ENCODE data around the gene SPR. TPM values are rescaled to one million over a fixed set of nuclear protein-coding genes. Genes with fewer than 3 reads are reported as not detected.
A peak's percentile ranks its signal among the peaks of the same experiment; 100 is the strongest.

The SPR gene
- total and polyA plus RNA-seq, 9 of the 15 experiments (the other 6 are each of a cell fraction or from before 2014, with no cell fraction given) = 7.7 to 38.3 (median 26.3) TPM

- TF ChIP-seq MTA2 (IDR thresholded peaks at IDR 0.05; ENCODE audit: low read depth) = no peak
- no peak for TF ChIP-seq ZNF23 (CRISPR knock-in tag; IDR thresholded peaks at IDR 0.05)
- TF ChIP-seq ZNF184 (CRISPR knock-in tag; IDR thresholded peaks at IDR 0.05) = no peak
- TF ChIP-seq, protein P1, sequence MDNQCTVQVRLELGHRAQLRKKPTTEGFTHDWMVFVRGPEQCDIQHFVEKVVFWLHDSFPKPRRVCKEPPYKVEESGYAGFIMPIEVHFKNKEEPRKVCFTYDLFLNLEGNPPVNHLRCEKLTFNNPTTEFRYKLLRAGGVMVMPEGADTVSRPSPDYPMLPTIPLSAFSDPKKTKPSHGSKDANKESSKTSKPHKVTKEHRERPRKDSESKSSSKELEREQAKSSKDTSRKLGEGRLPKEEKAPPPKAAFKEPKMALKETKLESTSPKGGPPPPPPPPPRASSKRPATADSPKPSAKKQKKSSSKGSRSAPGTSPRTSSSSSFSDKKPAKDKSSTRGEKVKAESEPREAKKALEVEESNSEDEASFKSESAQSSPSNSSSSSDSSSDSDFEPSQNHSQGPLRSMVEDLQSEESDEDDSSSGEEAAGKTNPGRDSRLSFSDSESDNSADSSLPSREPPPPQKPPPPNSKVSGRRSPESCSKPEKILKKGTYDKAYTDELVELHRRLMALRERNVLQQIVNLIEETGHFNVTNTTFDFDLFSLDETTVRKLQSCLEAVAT (IDR thresholded peaks at IDR 0.05) = no peak
- no peak for TF ChIP-seq MCM3 (IDR thresholded peaks at IDR 0.05)
- no peak for TF ChIP-seq MLX (CRISPR knock-in tag; conservative IDR thresholded peaks at IDR 0.05)
- no peak for TF ChIP-seq CGGBP1 (CRISPR knock-in tag; IDR thresholded peaks at IDR 0.05)
- TF ChIP-seq ZNF655 (CRISPR knock-in tag; IDR thresholded peaks at IDR 0.05) = no peak
- TF ChIP-seq, protein P2, sequence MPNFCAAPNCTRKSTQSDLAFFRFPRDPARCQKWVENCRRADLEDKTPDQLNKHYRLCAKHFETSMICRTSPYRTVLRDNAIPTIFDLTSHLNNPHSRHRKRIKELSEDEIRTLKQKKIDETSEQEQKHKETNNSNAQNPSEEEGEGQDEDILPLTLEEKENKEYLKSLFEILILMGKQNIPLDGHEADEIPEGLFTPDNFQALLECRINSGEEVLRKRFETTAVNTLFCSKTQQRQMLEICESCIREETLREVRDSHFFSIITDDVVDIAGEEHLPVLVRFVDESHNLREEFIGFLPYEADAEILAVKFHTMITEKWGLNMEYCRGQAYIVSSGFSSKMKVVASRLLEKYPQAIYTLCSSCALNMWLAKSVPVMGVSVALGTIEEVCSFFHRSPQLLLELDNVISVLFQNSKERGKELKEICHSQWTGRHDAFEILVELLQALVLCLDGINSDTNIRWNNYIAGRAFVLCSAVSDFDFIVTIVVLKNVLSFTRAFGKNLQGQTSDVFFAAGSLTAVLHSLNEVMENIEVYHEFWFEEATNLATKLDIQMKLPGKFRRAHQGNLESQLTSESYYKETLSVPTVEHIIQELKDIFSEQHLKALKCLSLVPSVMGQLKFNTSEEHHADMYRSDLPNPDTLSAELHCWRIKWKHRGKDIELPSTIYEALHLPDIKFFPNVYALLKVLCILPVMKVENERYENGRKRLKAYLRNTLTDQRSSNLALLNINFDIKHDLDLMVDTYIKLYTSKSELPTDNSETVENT (CRISPR knock-in tag; IDR thresholded peaks at IDR 0.05) = no peak
- TF ChIP-seq HOMEZ (CRISPR knock-in tag; IDR thresholded peaks at IDR 0.05) = no peak
- peak in 1 of 2 experiments; percentile 61; a peak in 1 of 4 replicates for TF ChIP-seq RCOR1 (IDR thresholded peaks at IDR 0.05; ENCODE audit: borderline replicate concordance in 1 of 2, low read depth in 2 of 2, low read length in 2 of 2)
- TF ChIP-seq, protein P3, sequence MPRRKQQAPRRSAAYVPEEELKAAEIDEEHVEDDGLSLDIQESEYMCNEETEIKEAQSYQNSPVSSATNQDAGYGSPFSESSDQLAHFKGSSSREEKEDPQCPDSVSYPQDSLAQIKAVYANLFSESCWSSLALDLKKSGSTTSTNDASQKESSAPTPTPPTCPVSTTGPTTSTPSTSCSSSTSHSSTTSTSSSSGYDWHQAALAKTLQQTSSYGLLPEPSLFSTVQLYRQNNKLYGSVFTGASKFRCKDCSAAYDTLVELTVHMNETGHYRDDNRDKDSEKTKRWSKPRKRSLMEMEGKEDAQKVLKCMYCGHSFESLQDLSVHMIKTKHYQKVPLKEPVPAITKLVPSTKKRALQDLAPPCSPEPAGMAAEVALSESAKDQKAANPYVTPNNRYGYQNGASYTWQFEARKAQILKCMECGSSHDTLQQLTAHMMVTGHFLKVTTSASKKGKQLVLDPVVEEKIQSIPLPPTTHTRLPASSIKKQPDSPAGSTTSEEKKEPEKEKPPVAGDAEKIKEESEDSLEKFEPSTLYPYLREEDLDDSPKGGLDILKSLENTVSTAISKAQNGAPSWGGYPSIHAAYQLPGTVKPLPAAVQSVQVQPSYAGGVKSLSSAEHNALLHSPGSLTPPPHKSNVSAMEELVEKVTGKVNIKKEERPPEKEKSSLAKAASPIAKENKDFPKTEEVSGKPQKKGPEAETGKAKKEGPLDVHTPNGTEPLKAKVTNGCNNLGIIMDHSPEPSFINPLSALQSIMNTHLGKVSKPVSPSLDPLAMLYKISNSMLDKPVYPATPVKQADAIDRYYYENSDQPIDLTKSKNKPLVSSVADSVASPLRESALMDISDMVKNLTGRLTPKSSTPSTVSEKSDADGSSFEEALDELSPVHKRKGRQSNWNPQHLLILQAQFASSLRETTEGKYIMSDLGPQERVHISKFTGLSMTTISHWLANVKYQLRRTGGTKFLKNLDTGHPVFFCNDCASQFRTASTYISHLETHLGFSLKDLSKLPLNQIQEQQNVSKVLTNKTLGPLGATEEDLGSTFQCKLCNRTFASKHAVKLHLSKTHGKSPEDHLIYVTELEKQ (CRISPR knock-in tag; IDR thresholded peaks at IDR 0.05) = no peak
- peak; percentile 3; the same call in 1 of the 2 replicates for TF ChIP-seq EP300 (IDR thresholded peaks at IDR 0.05; ENCODE audit: low read length)
- no peak for TF ChIP-seq HDGF (IDR thresholded peaks at IDR 0.05)
- TF ChIP-seq ZC3H4 (CRISPR knock-in tag; IDR thresholded peaks at IDR 0.05; ENCODE audit: borderline replicate concordance) = no peak
- TF ChIP-seq ELF1 (tag; IDR thresholded peaks at IDR 0.05) = peak; percentile 89
Observed at GRCh38 chr2:72887740-72888437, 681 bp downstream of the SPR start (continued).

All from K562 (cell line).